SKM-1 treated with dmso at 0.1 percent for 144 hours (cell line): Measurements from ENCODE around the gene LENG1.

Experiments
- DNase-seq: peaks from one replicate; lab custom pipeline; 2025; ENCODE audit not compliant: unreplicated experiment; lab: John Stamatoyannopoulos, UW

LENG1 gene

GRCh38 chr19:54142166-54142780 lies 17.2 kb downstream of the LENG1 start:
- no peak for DNase-seq

GRCh38 chr19:54141356-54141755 lies 18.2 kb downstream of the LENG1 start:
- DNase-seq: no peak

GRCh38 chr19:54138489-54139256 lies 20.8 kb downstream of the LENG1 start:
- no peak for DNase-seq

GRCh38 chr19:54137699-54138488 lies 21.6 kb downstream of the LENG1 start, which contains the start of gene CNOT3:
Gene CNOT3, plus strand, starts transcription at chr19:54137762. Its CDS starts 5,217 bp downstream, at chr19:54142979.
- no peak for DNase-seq

- DNase-seq: peak; percentile 95
These were observed 22.4 kb downstream of the LENG1 start for GRCh38 chr19:54136864-54137698.

GRCh38 chr19:54136086-54136863 lies 23.2 kb downstream of the LENG1 start:
- no peak for DNase-seq

- no peak for DNase-seq
These were observed 25.4 kb downstream of the LENG1 start for GRCh38 chr19:54133957-54134590.

GRCh38 chr19:54133312-54133956 lies 26.1 kb downstream of the LENG1 start:
- no peak for DNase-seq

GRCh38 chr19:54129617-54129996 lies 29.9 kb downstream of the LENG1 start:
- no peak for DNase-seq

- DNase-seq: no peak
These were observed 30.5 kb downstream of the LENG1 start for GRCh38 chr19:54128796-54129616.

GRCh38 chr19:54128441-54128725 lies 31.1 kb downstream of the LENG1 start:
- DNase-seq: no peak

GRCh38 chr19:54127688-54128440 lies 31.7 kb downstream of the LENG1 start:
- DNase-seq: no peak

- no peak for DNase-seq
These were observed 33.8 kb downstream of the LENG1 start for GRCh38 chr19:54125713-54126112.

GRCh38 chr19:54124393-54124792 lies 35.1 kb downstream of the LENG1 start:
- DNase-seq: no peak

- DNase-seq: no peak
These were observed 35.8 kb downstream of the LENG1 start for GRCh38 chr19:54123682-54124081.

GRCh38 chr19:54121259-54121658 lies 38.3 kb downstream of the LENG1 start:
- no peak for DNase-seq

GRCh38 chr19:54115109-54116063 lies 44.1 kb downstream of the LENG1 start, which contains the start of the genes PRPF31 and TFPT:
Gene PRPF31, plus strand, starts transcription at chr19:54115754. Its CDS starts 2,525 bp downstream, at chr19:54118279.
Gene TFPT, minus strand, starts transcription at chr19:54115657. Its CDS starts 388 bp downstream, at chr19:54115269.
- peak; percentile 81 for DNase-seq
